ENCODE results near the gene NTF3.
A peak's percentile ranks its signal among the peaks of the same experiment; 100 is the strongest.

The NTF3 gene

GRCh38 chr12:5514016-5514415 lies 82.1 kb downstream of the NTF3 start:
- Mint-ChIP-seq H3K9me3 (no peaks in the 10 kb centered on the region), H3K27ac (no peak overlapping the region), H3K4me3 (no peak overlapping the region), H3K27me3 (peaks cover 5% of the 10 kb centered on the region), H3K36me3 (ENCODE audit: low read depth) (no peaks in the 10 kb centered on the region), H3K4me1 (no peaks in the 10 kb centered on the region)
- ATAC-seq (no peak), DNase-seq (no peak)

- ATAC-seq, result no peak
- Mint-ChIP-seq H3K4me1 (no peaks in the 10 kb centered on the region), H3K4me3 (no peak overlapping the region), H3K27ac (no peak overlapping the region), H3K9me3 (no peaks in the 10 kb centered on the region), H3K36me3 (ENCODE audit: low read depth) (no peaks in the 10 kb centered on the region), H3K27me3 (peaks cover 5% of the 10 kb centered on the region)
- DNase-seq, result no peak
These were observed 82.6 kb downstream of the NTF3 start for GRCh38 chr12:5514545-5514944.

DNA sequence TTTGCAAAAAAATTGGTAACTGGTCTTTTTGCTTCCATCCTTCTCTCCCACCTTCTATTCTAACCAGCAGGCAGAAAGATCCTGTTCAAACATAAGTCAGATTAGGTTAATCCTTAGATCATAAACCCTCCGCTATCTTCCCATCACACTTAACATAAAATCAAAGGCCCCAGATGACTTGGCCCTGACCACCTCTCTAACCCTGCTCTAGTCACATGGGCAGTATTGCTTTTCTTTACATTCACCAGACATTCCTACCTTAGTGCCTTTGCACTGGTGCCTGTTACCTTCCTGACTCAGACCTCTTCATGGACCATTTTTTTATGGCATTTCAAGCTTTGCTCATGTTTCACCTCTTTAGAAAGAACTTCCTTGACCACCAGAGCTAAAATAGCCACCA lies 83.5 kb downstream of the NTF3 start:
- H3K27me3 Mint-ChIP-seq, result peaks cover 5% of the 10 kb centered on the region
- no peaks in the 10 kb centered on the region for H3K9me3 Mint-ChIP-seq
- DNase-seq, result no peak
- no peaks in the 10 kb centered on the region for H3K36me3 Mint-ChIP-seq (ENCODE audit: low read depth)
- no peak overlapping the region for H3K27ac Mint-ChIP-seq
- H3K4me1 Mint-ChIP-seq, result no peaks in the 10 kb centered on the region
- no peak overlapping the region for H3K4me3 Mint-ChIP-seq
- no peak for ATAC-seq

- no peaks in the 10 kb centered on the region for H3K4me1 Mint-ChIP-seq
- H3K27ac Mint-ChIP-seq, result no peak overlapping the region
- H3K36me3 Mint-ChIP-seq (ENCODE audit: low read depth), result no peaks in the 10 kb centered on the region
- DNase-seq, result no peak
- no peaks in the 10 kb centered on the region for H3K27me3 Mint-ChIP-seq
- ATAC-seq, result no peak
- no peaks in the 10 kb centered on the region for H3K9me3 Mint-ChIP-seq
- H3K4me3 Mint-ChIP-seq, result no peak overlapping the region
These were observed 84.7 kb downstream of the NTF3 start for GRCh38 chr12:5516371-5517241.

DNA sequence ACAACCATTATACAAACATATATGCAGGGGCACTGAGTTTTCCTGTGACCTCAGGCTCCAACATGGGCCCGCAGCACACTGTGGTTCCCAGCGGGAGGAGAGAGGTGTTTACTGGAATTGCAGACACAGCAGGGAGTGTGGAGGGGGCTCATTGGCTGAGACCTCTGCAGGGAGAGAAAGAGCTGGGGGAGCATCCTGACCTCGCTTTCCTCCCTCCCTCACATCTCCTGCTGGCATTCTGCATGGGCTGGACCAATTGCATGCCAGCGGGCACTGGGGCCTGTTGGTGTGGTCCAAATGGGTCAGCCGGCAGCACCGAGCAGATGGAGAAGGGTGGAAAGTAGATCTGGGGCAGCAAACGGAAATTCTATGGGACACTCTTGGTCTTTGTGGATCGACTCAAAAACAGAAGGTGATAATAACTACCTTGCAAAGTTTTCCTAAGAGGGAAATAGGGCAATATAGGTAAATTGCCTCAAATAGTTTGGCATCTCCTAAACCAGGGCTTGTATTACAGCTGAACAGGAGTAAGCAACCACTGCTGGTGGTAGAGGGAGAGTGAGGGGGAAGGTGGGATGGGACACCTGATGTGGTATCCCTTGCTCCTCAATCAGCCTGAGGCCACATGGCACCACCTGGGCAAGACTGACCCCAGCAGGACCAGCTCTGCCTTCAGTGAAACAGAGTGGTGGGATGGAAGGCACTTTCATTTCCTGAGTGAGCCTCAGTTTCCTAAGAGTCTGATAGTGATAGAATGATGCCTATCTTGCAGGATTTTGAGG lies 86.9 kb downstream of the NTF3 start:
- no peak overlapping the region for H3K27ac Mint-ChIP-seq
- no peaks in the 10 kb centered on the region for H3K9me3 Mint-ChIP-seq
- DNase-seq (no peak), ATAC-seq (no peak)
- no peaks in the 10 kb centered on the region for H3K36me3 Mint-ChIP-seq (ENCODE audit: low read depth)
- H3K4me1 Mint-ChIP-seq, result no peaks in the 10 kb centered on the region
- H3K27me3 Mint-ChIP-seq, result no peaks in the 10 kb centered on the region
- H3K4me3 Mint-ChIP-seq, result no peak overlapping the region

GRCh38 chr12:5520037-5520436 lies 88.1 kb downstream of the NTF3 start:
- no peak overlapping the region for H3K27ac Mint-ChIP-seq
- H3K4me3 Mint-ChIP-seq, result no peak overlapping the region
- H3K36me3 Mint-ChIP-seq (ENCODE audit: low read depth), result no peaks in the 10 kb centered on the region
- H3K9me3 Mint-ChIP-seq, result no peaks in the 10 kb centered on the region
- ATAC-seq, result no peak
- no peaks in the 10 kb centered on the region for H3K27me3 Mint-ChIP-seq
- no peaks in the 10 kb centered on the region for H3K4me1 Mint-ChIP-seq
- no peak for DNase-seq

GRCh38 chr12:5520831-5521230 lies 88.9 kb downstream of the NTF3 start:
- no peak overlapping the region for H3K27ac Mint-ChIP-seq
- H3K36me3 Mint-ChIP-seq (ENCODE audit: low read depth), result no peaks in the 10 kb centered on the region
- H3K4me1 Mint-ChIP-seq, result no peaks in the 10 kb centered on the region
- no peak for DNase-seq
- no peak for ATAC-seq
- no peak overlapping the region for H3K4me3 Mint-ChIP-seq
- H3K27me3 Mint-ChIP-seq, result no peaks in the 10 kb centered on the region
- H3K9me3 Mint-ChIP-seq, result no peaks in the 10 kb centered on the region

DNA sequence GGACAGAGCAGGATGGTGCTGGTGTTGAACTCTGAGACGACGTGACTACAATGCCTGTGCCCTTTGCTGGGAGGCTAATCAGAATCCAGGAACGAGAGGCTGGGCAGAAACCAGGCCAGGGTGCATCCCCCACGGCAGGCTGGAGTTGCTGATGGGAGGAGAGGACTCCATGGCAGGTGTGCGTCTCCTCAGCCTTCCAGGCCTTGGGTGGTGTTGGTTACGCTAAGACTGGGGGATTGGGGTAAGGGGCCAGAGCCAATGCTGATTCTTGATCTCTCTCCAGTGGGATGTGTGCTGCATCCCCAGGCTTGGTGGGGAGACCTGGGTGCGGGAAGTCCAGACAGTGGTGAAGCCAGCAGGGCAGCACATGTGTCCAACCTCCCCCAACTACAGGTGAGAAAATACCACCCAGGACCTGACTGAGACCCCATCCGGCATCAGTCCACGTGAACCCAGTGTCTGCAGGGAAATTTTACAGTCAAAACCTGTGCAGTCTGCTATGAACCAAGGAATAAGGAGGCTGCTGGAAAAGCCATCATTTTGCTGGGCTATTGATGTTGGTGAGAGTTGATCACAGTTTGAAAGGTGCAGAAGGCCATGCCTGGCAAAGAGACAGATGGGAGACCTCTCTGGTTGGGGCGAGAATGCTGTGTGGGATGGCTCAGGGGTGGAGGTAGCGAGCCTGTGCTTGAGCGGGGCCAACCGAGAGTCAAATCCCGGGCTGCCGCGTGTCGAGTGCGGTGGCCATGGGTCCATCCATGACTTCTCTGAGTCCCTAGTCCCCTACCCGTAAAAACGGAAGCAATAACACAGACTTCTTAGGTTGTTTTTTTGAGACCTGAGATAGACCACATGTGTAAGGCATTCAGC lies 89.8 kb downstream of the NTF3 start:
- ATAC-seq, result no peak
- DNase-seq, result no peak
- Mint-ChIP-seq H3K27me3 (no peaks in the 10 kb centered on the region), H3K4me1 (no peaks in the 10 kb centered on the region), H3K9me3 (no peaks in the 10 kb centered on the region), H3K36me3 (ENCODE audit: low read depth) (no peaks in the 10 kb centered on the region), H3K4me3 (no peak overlapping the region), H3K27ac (no peak overlapping the region)

- H3K27ac Mint-ChIP-seq, result no peak overlapping the region
- H3K4me3 Mint-ChIP-seq, result no peak overlapping the region
- H3K4me1 Mint-ChIP-seq, result no peaks in the 10 kb centered on the region
- H3K9me3 Mint-ChIP-seq, result no peaks in the 10 kb centered on the region
- no peaks in the 10 kb centered on the region for H3K27me3 Mint-ChIP-seq
- no peaks in the 10 kb centered on the region for H3K36me3 Mint-ChIP-seq (ENCODE audit: low read depth)
- DNase-seq (no peak), ATAC-seq (peak; percentile 15)
These were observed 90.8 kb downstream of the NTF3 start for GRCh38 chr12:5522432-5523335.

- Mint-ChIP-seq H3K4me3 (no peak overlapping the region), H3K27ac (no peak overlapping the region), H3K4me1 (no peaks in the 10 kb centered on the region), H3K36me3 (ENCODE audit: low read depth) (no peaks in the 10 kb centered on the region), H3K27me3 (no peaks in the 10 kb centered on the region), H3K9me3 (no peaks in the 10 kb centered on the region)
- no peak for DNase-seq
- ATAC-seq, result no peak
These were observed 91.6 kb downstream of the NTF3 start for GRCh38 chr12:5523396-5524115.

DNA sequence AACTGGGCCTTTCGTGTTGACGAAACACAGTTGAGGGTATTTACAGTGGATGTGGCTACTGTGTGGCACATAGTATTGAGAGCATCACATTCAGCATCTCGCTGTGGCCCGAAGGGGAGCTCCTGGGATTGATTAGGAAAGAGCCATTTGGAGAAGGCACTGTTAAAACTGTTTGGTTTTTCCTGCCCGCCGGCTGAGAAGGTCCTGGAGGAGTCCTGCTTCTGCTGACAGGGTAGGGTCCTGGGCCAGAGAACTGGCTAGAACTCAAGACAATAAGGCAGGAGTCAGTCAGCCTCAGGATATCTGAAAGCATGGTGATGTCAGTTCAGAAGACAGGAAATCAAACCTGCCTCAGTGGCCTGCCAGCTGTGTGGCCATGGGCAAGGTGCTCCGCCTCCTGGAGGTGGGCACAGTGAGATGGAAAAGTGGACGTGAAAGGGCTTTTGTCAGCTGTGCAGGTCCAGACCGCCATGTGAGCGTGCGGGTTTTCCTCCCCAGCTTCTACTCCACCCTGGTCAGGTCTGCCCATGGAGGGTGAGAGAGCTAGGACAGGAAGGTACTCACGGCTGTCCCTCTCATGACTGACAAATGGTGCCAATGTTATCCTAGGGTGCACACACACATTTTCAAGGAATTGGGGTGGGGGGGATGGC lies 92.3 kb downstream of the NTF3 start:
- Mint-ChIP-seq H3K4me3 (no peak overlapping the region), H3K36me3 (ENCODE audit: low read depth) (no peaks in the 10 kb centered on the region), H3K27me3 (no peaks in the 10 kb centered on the region), H3K27ac (no peak overlapping the region), H3K4me1 (no peaks in the 10 kb centered on the region), H3K9me3 (no peaks in the 10 kb centered on the region)
- no peak for ATAC-seq
- no peak for DNase-seq

DNA sequence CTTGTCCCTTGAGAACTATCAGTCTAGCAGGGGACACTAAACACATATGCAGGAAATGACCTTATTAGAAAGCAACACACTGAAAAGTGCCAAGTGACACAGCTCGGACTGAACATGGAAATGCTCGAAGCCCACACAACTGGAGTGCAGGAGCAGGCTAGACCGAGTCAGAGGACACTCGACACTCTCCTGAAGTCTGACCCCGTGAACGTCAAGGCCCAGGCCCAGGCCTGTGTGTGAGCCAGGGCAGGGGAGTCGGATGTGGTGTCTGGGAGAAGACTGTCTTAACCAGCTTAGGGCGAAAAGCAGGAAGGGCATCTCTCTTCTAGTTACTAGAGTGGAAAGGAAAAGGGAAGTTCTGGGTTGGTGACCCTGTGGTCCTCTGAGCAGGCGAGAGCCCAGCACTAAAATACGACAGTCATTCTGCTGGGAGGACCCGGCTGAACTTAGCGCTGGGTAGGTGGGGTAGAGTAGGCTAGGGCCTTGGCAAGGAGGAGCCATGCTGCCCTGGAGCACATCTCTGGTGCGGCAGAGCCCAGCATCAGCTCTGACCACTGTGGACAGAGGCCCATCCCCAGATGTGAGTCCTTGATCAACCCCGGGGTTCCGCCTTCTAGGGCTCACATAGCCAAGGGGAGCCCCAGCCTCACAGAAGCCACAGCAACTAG lies 93.0 kb downstream of the NTF3 start:
- no peaks in the 10 kb centered on the region for H3K9me3 Mint-ChIP-seq
- DNase-seq, result no peak
- H3K4me1 Mint-ChIP-seq, result no peaks in the 10 kb centered on the region
- H3K4me3 Mint-ChIP-seq, result no peak overlapping the region
- no peak for ATAC-seq
- no peaks in the 10 kb centered on the region for H3K36me3 Mint-ChIP-seq (ENCODE audit: low read depth)
- H3K27ac Mint-ChIP-seq, result no peak overlapping the region
- H3K27me3 Mint-ChIP-seq, result no peaks in the 10 kb centered on the region

All from activated naive CD8-positive, alpha-beta T cell treated with anti-CD3 and anti-CD28 coated beads, Interleukin-2, amount 50 U/mL, for 24 hours (primary cell).